ENCODE results near the gene ZNF100.
"Not testable (repeated sequence)": the region's sequence is repeated elsewhere in the genome, so short reads cannot be mapped to it uniquely, and the experiment has no call there.

ZNF100 gene

GRCh38 chr19:21688464-21688863 is 78.9 kb downstream of the ZNF100 start:
- Mint-ChIP-seq H3K27me3 (no peaks in the 10 kb centered on the region), H3K9me3 (no peaks in the 10 kb centered on the region)
- no peak for ATAC-seq (replicated peaks)

DNA sequence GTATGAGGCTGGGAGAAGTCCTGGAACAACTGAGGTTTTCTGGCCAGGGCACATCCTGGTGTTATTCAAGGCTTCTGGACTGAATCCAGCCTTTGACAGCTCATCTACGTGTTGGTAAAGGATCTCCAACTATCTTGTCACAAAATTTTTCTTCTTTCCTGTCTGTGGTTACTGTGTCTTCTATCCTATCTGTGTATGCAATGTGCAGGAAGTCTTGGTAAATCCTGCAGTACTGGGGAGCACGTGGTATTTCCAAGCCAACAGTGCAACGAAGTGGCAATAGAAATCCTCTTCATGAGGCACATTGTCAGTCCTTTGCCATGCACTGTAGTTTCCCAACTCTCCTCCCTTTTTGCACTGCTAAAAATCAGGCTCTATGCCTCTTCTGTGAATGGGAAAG is 86.7 kb downstream of the ZNF100 start:
- DNase-seq (no peak), ATAC-seq (replicated peaks) (no peak)
- Mint-ChIP-seq H3K27me3 (peaks cover 22 to 24% of the 10 kb centered on the region in 2 donors), H3K27ac (no peak overlapping the region), H3K4me1 (peaks cover 0 to 3% of the 10 kb centered on the region in 2 donors), H3K36me3 (no peaks in the 10 kb centered on the region), H3K4me3 (no peak overlapping the region), H3K9me3 (peaks cover 4 to 8% of the 10 kb centered on the region in 2 donors)

More at GRCh38 chr19:21688464-21688863, 78.9 kb downstream of the ZNF100 start:
- Mint-ChIP-seq H3K4me1 (no peaks in the 10 kb centered on the region), H3K36me3 (no peaks in the 10 kb centered on the region), H3K27ac (no peak overlapping the region), H3K4me3 (no peak overlapping the region)
- DNase-seq, result no peak

- DNase-seq, result no peak
- Mint-ChIP-seq H3K27ac (no peak overlapping the region), H3K27me3 (peaks cover 22 to 24% of the 10 kb centered on the region in 2 donors), H3K9me3 (peaks cover 4 to 8% of the 10 kb centered on the region in 2 donors), H3K4me3 (no peak overlapping the region), H3K36me3 (no peaks in the 10 kb centered on the region), H3K4me1 (peaks cover 0 to 3% of the 10 kb centered on the region in 2 donors)
- no peak for ATAC-seq (replicated peaks)
Measured at GRCh38 chr19:21680026-21680425, 87.4 kb downstream of the ZNF100 start.

- Mint-ChIP-seq H3K27me3 (peaks cover 22 to 24% of the 10 kb centered on the region in 2 donors), H3K27ac (no peak overlapping the region), H3K4me1 (peaks cover 0 to 3% of the 10 kb centered on the region in 2 donors), H3K4me3 (peak overlapping the region; percentile 56 to 58), H3K9me3 (peaks cover 4 to 8% of the 10 kb centered on the region in 2 donors), H3K36me3 (no peaks in the 10 kb centered on the region)
- DNase-seq (no peak), ATAC-seq (replicated peaks) (peak; percentile 33 to 52)
Measured at GRCh38 chr19:21677696-21678418, 89.5 kb downstream of the ZNF100 start.

- no peaks in the 10 kb centered on the region for H3K36me3 Mint-ChIP-seq
- DNase-seq, result no peak
- no peak for ATAC-seq (replicated peaks)
- H3K9me3 Mint-ChIP-seq, result peaks cover 0 to 2% of the 10 kb centered on the region in 2 donors
- H3K4me1 Mint-ChIP-seq, result peaks cover 0 to 3% of the 10 kb centered on the region in 2 donors
- H3K27me3 Mint-ChIP-seq, result peaks cover 12 to 19% of the 10 kb centered on the region in 2 donors
- no peak overlapping the region for H3K27ac Mint-ChIP-seq
- H3K4me3 Mint-ChIP-seq, result no peak overlapping the region
Measured at GRCh38 chr19:21674454-21674853, 92.9 kb downstream of the ZNF100 start.

DNA sequence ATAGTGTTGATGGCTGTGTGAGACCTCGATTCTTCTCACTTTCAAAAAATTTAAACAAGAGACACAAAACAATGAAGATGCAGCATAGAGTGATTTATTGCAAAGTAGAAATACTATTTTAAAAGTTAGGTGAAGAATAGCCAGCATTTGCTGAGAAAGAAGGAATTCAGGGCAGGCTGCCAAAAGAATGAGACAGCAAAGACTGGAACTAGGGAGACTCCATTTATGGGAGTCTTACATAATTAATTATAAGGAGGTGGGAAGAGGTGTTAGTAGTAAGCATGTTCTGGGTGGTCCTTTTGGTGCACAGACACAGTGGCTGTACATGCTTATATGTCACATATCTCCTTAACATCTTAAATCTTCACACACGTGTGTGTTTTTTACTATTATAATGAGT is 93.9 kb downstream of the ZNF100 start:
- not testable (repeated sequence) for H3K27ac Mint-ChIP-seq; H3K9me3 Mint-ChIP-seq; ATAC-seq (replicated peaks); H3K4me1 Mint-ChIP-seq; H3K27me3 Mint-ChIP-seq; H3K4me3 Mint-ChIP-seq; DNase-seq; H3K36me3 Mint-ChIP-seq

Data from stimulated activated naive B cell treated with anti-CD40 and anti-IgM and Interleukin-4, amounts not matched to agents 10 μg/mL and 1 μg/mL and 100 μg/mL, for 72 hours (primary cell).